ENCODE data around the gene KIF9.
A peak's percentile ranks its signal among the peaks of the same experiment; 100 is the strongest.
"Not testable (repeated sequence)": the region's sequence is repeated elsewhere in the genome, so short reads cannot be mapped to it uniquely, and the experiment has no call there.

KIF9 gene, protein sequence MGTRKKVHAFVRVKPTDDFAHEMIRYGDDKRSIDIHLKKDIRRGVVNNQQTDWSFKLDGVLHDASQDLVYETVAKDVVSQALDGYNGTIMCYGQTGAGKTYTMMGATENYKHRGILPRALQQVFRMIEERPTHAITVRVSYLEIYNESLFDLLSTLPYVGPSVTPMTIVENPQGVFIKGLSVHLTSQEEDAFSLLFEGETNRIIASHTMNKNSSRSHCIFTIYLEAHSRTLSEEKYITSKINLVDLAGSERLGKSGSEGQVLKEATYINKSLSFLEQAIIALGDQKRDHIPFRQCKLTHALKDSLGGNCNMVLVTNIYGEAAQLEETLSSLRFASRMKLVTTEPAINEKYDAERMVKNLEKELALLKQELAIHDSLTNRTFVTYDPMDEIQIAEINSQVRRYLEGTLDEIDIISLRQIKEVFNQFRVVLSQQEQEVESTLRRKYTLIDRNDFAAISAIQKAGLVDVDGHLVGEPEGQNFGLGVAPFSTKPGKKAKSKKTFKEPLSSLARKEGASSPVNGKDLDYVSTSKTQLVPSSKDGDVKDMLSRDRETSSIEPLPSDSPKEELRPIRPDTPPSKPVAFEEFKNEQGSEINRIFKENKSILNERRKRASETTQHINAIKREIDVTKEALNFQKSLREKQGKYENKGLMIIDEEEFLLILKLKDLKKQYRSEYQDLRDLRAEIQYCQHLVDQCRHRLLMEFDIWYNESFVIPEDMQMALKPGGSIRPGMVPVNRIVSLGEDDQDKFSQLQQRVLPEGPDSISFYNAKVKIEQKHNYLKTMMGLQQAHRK

DNA sequence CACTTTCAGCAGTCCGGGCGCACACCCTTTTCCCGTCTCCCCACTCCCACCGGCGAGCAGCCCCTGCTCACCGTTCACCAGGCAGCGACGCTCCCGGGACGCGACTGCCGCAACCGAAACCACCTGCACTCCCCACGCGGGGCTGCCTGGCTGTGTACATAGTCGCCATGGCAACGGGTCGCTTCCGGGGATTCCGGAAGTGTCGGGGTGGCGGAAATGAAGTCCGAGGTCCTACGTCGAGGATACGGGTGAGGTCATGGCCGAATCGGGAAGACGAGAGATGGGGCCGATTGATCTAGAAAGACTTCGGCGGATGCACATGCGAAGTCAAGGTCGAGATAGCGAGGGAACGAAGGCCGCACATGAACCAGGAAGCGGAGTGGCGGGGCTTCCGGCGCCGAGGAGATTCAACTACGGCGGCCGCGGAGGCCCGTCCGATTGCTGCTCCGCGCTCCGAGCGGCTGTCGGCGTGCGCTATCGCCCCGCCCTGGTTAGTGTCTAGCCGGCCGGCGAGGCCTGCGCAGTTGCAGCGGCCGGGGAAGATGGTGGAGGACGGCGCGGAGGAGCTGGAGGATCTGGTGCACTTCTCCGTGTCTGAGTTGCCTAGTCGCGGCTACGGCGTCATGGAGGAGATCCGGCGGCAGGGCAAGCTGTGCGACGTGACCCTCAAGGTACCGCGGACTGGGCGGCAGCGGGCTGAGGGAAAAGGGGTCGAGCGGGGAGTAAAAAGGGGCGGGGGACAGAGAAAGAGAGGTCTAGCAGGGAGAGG lies at the start of gene KIF9, which contains the start of gene KLHL18:
KIF9 (minus strand) TSS at position 376 of the 769 bp plus-strand sequence. CDS start 5,425 bp downstream, outside the sequence.
KLHL18 (plus strand) TSS at position 521 of the 769 bp plus-strand sequence; CDS start at position 543, 22 bp downstream.
- DNase-seq = peak; percentile 50

DNA sequence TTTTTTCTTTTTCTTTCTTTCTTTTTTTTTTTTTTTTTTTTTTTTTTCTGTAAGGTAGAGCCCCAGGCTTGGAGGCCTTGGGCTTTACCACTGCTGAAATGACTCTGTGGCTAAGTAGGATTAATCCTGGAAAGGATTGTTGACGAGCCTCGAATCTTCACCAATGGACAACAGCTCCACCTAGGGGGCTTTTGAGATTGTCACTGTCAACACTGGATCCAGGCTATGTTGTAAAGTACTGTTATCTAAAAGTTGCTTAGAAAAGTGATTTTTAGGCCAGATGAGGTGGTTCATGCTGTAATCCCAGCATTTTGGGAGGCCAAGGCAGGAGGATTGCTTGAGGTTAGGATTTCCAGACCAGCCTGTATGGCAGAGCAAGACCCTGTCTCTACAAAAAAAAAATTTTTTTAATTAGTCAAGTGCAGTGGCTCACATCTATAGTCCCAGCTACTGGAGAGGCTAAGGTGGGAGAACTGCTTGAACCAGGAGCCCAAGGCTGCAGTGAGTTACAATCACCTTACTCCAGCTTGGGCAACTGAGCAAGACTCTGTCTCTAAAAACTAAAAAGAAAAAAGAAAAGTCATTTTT lies 41.8 kb upstream of the KIF9 start:
- peak; percentile 3 for DNase-seq

DNA sequence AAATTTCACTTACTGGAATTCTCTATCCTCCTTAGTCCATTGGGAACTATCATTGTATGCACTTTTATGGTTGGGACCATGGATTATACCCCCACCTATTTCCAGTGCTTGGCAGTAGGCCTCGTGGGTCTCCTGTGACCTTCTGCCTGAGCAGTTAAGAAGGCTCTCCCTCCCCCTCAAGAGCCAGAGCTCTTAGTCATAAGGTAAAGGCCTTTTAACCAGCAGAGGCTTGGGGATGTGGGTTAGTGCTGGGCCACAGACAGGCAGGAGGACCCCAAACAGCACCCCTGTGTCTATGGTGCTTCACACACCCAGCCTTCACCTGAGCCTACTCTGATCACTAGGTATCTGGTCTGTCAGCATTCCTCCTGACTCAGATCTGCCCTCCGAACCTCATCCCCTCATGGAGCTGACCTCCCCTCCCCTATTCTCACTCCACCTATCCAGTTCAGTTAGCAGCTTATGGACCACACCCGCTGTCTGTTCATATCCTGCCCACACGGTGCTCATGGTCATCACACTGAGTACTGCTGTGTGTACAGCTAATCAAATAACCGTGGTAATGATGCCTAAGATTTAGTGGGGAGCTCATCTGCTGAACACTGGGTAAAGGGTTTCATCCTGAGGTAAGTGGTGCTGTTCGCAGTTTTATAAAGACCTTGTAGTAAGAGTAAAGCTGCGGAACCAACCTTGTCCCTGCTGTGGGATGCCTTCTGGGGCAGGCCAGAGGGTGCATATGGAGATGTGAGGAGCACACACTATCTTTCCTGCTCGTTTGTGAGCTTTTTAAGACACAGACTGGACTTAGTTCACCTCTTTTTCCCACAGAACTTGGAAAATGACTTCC lies 41.1 kb upstream of the KIF9 start:
- DNase-seq = no peak

DNA sequence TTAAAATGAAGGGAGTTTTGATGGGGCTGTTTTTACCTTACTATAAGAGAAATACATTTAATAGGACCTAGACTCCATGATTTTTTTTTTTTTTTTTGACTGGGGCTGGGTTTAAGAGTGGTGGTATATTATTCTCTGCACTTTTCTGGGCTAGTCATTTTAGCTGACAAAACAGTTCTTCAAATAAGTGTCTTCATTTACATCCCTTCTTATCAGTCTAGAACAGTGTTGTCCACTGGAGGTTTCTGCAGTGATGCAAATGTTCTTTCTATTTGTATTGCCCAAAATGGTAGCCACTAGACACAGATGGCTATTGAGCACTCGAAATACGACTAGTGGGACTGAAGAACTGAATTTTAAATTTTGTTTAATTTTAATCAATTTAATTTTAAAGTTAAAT lies 37.4 kb upstream of the KIF9 start:
- DNase-seq = no peak

DNA sequence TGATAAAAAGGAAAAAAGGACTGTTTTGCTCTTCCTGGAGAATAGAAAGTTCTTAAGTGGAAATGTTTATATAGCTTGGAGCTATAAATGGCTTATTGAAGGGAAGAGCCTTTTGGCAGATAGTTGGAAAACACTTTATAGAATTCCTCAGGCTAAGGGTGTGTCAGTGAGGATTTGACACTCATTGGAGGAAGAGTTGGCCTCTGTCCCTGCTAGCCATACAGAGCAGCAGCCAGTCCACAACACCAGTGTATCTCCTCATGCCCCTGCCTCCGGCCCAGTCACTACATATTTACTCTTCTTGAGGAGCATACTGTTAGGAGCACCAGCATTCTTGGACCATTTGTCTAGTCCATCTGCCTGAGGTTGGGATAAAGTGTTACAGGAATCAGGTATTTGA lies 36.3 kb upstream of the KIF9 start:
- no peak for DNase-seq

DNA sequence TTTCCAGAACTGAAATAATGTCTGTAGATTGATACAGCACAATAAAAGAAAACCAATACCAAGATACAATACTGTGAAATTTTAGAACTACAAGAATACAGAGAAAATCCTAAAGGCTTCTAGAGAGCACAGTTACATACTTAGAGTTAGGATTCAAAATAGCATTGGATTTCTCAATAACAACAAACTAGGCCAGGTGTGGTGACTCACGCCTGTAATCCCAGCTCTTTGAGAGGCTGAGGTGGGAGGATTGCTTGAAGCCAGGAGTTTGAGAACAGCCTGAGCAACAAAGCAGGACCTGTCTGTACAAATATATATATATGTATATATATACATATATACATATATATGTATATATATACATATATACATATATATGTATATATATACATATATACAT lies 33.6 kb upstream of the KIF9 start:
- DNase-seq = not testable (repeated sequence)

DNA sequence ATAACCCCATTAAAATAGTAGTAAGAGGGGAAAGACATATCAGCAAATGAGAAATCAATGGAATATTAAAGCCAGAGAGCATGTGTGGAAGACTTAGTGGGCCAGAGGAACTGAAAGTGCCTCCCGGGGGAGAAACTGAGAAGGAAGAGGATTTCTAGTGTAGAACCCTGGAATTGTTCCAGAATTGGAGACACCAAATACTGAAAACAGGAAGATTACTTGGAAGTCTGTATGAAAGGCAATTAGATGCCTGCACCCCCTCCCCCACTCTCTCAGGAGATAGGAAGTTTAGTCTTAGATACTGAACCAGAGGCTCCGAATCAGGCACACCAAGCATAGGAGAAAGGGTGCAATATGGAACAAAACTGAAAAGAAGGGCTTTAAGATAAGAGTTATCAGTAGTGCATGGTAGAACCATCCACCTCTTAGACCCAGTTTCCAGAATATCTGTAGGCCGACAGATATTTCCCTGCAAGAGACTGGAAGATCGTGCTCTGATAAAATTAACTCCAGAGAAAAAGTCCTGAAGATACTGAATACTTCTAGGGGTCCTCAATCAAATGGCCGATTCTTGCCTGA lies 32.6 kb upstream of the KIF9 start:
- DNase-seq = no peak

DNA sequence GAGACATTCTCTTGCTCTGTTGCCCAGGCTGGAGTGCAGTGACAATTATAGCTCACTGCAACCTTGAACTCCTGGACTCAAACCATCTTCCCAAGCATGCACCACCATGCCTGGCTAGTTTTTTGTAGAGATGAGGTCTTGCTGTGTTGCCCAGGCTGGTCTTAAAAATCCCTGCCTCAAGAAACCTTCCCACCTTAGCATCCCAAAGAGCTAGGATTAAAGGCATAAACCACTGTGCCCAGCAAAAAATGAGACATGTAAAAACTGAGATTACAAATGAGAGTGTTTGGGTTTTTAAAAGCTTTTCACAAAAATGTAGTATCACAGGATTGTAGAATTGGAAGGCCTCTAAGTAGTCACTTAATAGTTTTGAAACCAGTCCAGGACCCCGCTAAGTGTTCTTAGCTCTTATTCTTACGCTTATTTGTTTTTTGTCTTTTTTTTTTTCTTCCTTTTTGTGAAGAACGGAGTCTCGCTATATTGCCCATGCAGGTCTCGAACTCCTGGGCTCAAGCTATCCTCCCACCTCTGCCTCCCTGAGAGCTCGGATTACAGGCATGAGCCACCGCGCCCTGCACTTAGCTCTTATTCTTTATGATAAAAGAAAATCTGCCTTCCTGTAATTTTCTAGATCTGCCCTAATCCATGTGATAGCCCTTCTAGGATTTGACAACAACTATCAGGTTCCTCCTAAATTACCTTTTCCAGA lies 31.6 kb upstream of the KIF9 start:
- no peak for DNase-seq

DNA sequence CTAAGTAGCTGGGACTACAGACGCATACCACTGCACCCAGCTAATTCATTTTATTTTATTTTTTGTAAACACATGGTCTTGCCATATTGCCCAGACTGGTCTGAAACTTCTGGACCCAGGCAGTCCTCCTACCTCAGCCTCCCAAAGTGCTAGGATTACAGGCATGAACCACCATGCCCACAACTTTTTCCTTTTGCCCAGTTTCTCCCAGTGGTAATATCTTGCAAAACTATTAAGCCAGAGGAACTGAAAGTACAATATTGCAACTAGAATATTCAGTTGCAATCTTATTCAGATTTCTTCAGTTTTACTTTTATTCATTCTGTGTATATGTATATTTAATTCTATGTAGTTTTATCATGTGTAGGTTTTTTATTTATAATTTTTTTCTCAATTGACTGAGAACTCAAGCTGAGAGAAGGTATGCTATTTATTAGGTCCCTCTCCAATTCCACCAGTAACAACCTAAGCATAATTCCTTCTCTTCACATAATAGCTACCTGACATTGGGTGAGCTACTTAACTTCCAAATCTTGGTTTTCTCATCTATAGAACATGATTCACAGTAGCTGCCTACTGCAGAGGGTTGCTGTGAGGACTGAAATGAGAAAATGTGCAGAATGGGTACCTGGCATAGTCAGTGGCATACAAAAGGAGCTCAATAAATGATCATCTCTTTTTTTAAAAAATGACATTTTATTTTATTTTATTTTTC lies 30.9 kb upstream of the KIF9 start:
- no peak for DNase-seq

DNA sequence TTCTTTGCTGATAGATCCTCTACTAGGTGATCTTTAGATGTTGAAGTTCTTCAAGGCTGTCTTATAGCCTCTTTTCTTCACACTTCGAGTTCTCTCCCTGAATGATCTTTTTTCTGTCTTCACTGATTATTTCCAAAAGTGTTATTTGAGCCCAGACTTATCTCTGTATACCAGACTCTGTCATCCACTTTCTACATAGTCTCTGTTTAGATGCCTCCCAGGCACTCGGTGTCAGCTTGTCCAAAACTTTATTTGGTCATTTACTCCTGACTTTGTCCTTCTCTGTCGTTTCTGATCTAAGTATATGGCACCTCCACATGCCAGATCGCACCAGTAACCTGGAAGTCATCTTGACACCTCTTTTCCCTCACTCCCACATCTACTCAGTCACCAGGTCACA lies 27.8 kb upstream of the KIF9 start:
- DNase-seq = no peak

DNA sequence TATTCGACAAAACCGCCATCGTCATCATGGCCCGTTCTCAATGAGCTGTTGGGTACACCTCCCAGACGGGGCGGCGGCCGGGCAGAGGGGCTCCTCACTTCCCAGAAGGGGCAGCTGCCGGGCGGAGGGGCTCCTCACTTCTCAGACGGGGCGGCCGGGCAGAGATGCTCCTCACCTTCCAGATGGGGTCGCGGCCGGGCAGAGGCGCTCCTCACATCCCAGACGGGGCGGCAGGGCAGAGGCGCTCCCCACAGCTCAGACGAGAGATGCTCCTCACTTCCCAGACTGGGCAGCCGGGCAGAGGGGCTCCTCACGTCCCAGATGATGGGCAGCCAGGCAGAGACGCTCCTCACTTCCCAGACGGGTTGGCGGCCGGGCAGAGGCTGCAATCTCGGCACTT lies 26.6 kb upstream of the KIF9 start:
- not testable (repeated sequence) for DNase-seq

DNA sequence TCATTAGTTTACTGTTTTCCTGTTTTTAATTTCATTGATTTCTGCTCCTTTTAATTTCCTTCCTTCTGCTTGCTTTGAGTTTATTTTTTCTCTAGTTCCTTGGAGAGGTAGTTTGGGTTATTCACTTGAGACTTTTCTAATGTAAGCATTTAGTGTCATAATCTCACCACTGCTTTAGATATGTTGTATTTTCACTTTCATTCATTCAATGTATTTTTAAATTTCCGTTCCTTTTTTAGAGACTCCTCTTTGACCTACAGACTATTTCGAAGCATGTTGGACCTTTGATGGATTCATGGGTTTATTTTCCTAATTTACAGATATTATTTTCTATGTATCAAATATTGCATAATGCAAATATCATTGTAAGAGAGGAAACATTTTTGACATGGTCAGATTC lies 23.4 kb upstream of the KIF9 start:
- no peak for DNase-seq

DNA sequence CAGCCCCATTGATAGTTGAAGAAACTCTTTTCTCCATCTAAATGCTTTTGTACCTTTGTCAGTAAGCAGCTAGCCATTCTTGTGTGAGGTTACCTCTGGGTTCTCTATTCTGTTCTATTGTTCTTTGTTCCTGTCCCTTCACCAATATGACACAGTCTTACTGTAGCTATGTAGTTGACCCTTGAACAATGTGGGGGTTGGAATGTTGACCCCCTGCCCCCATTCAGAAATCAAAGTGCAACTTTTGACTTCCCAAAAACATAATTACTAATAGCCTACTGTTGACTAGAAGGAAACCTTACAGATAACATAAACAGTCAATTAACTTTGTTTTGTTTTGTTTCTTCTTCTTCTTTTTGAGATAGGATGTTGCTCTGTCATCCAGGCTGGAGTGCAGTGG lies 18.9 kb upstream of the KIF9 start:
- DNase-seq = no peak

DNA sequence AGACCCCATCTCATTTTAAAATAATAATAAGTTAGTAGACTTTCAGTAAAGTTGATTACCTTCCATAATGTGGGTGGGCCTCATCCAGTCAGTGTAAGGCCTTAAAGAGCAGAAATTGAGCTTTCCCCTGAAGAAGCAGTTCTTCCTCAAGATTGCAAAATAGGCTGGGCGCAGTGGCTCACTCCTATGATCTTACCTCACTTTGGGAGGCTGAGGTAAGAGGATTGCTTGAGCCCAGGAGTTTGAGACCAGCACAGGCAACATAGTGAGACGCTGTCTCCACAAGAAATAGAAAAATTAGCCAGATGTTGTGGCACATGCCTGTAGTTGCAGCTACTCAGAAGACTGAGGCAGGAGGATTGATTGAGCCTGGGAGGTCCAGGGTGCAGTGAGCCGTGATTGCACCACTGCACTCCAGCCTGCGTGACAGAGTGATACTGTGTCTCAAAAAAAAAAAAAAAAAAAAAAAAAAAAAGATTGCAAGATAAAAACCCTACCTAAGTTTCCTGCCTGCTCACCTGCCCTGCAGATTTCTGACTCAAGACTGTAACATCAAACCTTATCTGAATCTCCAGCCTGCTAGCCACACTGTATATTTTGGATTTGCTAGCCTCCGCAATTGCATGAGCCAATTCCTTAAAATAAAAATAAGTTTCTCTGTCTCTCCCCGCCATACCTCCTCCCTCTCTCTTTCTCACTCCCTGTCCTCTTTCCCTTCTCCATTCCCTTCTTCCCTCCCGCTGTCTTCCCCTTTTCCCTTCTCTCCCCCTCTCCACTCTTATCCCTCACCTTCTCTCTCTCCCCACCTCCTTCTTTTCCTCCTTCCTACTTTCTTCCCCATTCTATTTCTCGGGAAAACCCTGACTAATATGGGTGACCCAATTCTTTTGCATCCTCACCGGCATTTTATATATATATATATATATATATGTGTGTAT lies 17.1 kb upstream of the KIF9 start:
- DNase-seq = no peak

DNA sequence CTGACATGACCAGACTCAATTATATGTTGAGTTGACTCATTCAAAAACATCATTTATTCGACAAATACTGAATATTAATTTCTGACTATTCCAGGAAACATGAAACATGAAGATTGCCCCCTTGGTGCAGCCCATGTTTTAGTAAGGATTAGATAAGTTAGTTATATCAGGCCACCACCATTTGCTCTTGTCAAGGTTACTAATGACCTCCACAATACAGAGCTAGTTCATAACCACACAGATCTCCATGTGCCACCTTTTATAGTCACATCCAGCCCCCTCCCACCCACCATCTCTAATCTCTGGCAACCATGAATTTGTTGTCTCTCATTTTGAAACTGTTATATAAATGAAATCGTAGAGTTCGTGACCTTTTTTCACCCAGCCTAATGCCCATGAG lies 15.8 kb upstream of the KIF9 start:
- DNase-seq = no peak

DNA sequence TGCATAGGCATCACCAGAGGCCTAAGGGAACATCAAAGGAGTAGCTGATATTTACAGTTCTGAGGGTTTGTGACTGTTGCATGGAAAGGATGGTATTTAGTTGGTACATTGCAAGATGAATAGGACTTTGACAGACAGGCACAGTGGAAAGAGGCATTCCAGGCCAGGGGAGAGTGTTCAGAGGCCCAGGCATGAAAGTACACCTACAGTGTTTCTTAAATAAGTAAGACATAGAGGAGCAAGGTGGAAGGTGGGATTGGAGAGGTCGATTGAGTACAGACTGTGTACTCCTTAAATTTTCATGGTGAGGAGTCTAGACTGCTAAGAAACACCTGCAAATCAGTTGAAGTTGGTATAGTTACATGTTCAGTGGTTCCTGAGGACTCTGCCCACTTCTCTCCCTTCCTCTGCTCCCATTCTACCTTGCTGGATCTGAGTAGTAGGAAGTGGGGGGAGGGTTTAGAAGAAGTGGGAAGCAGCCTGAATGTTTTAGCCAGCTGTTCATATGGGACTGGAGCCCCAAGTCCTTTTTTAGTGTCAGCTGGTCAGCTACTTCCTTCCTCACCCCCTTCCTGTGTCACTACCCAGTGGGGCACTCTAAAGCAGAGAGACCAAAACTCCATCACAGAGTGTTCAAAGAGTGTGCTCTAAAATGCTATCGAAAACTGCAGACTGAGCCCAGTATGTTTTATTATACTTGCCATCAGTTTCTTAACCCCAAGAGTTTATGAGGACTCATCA lies 14.1 kb upstream of the KIF9 start:
- DNase-seq = no peak

DNA sequence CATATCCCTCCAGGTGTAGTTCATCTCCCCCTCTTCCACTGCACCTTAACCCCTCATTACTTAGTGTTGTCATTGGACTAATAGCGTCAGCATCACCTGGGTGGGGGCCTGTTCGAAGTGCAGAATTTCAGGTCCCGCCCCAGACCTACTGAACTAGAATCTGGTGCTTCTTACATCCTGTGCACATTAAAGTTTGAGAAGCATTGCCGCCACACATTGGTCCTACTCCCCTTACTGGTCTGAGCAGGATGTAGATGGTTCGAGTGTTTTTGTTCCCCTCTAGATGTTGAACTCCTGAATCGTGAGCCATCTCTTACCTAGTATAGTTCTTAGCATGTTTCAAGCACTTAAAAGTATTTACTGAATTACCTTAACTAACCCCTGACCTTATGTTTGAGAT lies 13.4 kb upstream of the KIF9 start:
- no peak for DNase-seq

DNA sequence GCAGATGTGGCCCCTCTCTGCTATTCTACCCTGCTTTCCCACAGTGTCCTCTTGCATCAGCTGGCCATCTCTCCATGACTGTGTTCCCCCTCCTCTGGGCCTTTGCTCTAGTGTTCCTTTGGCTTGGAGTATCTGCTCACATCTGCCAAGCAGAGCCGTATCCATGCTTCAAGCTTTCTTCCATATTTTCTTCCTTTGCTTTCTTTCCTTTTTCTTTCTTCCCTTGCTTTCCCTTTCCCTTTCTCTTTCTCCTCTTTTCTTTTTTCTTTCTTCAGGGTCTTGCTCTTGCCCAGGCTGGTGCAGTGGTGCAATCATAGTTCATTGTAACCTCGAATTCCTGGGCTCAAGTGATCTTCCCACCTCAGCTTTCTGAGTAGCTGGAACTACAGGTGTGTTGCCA lies 12.7 kb upstream of the KIF9 start:
- no peak for DNase-seq
